ENCODE measurements around the gene DSCAML1. TPM values are rescaled to one million over a fixed set of nuclear protein-coding genes. Genes with fewer than 3 reads are reported as not detected.

Gene DSCAML1
- total RNA-seq, 4 donors from 2014 or later = 0.29 to 29.1 (median 3.4) TPM

GRCh38 chr11:117662671-117663269, 134.2 kb downstream of the DSCAML1 start:
- TF ChIP-seq CTCF (IDR thresholded peaks at IDR 0.05) (no peak), POLR2A (IDR thresholded peaks at IDR 0.05) (no peak)
- no peak for DNase-seq
- Histone ChIP-seq H3K4me3 (no peak overlapping the region), H3K27ac (peak overlapping the region in 1 of 2 donors; percentile 55), H3K4me1 (peaks cover 0 to 21% of the 10 kb centered on the region in 2 donors), H3K27me3 (no peaks in the 10 kb centered on the region), H3K36me3 (no peaks in the 10 kb centered on the region), H3K9me3 (no peaks in the 10 kb centered on the region)
- intact Hi-C loops (cut with DNase I; ENCODE audit: low total_unique reads) = no loop called here

- intact Hi-C loops (cut with DNase I; ENCODE audit: low total_unique reads) = no loop called here
- TF ChIP-seq CTCF (IDR thresholded peaks at IDR 0.05) (no peak), POLR2A (IDR thresholded peaks at IDR 0.05) (no peak)
- peaks cover 0 to 21% of the 10 kb centered on the region in 2 donors for H3K4me1 ChIP-seq
- DNase-seq = no peak
- no peak overlapping the region for H3K4me3 ChIP-seq
- no peaks in the 10 kb centered on the region for H3K36me3 ChIP-seq
- H3K27me3 ChIP-seq = no peaks in the 10 kb centered on the region
- no peak overlapping the region for H3K27ac ChIP-seq
- H3K9me3 ChIP-seq = no peaks in the 10 kb centered on the region
These were observed 134.8 kb downstream of the DSCAML1 start for GRCh38 chr11:117662255-117662654.

GRCh38 chr11:117658809-117659208, 138.2 kb downstream of the DSCAML1 start:
- DNase-seq = no peak
- intact Hi-C loops (cut with DNase I; ENCODE audit: low total_unique reads) = no loop called here
- Histone ChIP-seq H3K27ac (no peak overlapping the region), H3K9me3 (no peaks in the 10 kb centered on the region), H3K27me3 (no peaks in the 10 kb centered on the region), H3K36me3 (no peaks in the 10 kb centered on the region), H3K4me1 (peaks cover 0 to 8% of the 10 kb centered on the region in 2 donors), H3K4me3 (no peak overlapping the region)
- TF ChIP-seq POLR2A (IDR thresholded peaks at IDR 0.05) (no peak), CTCF (IDR thresholded peaks at IDR 0.05) (no peak)

- TF ChIP-seq POLR2A (IDR thresholded peaks at IDR 0.05) = no peak
- no peak for TF ChIP-seq CTCF (IDR thresholded peaks at IDR 0.05)
- Histone ChIP-seq H3K4me3 (no peak overlapping the region), H3K27me3 (no peaks in the 10 kb centered on the region), H3K36me3 (no peaks in the 10 kb centered on the region), H3K4me1 (no peaks in the 10 kb centered on the region), H3K9me3 (no peaks in the 10 kb centered on the region), H3K27ac (no peak overlapping the region)
- intact Hi-C loops (cut with DNase I; ENCODE audit: low total_unique reads) = no loop called here
- DNase-seq = no peak
These were observed 139.2 kb downstream of the DSCAML1 start for GRCh38 chr11:117657794-117658193.

- no peak overlapping the region for H3K4me3 ChIP-seq
- no peaks in the 10 kb centered on the region for H3K27me3 ChIP-seq
- TF ChIP-seq POLR2A (IDR thresholded peaks at IDR 0.05) (no peak), CTCF (IDR thresholded peaks at IDR 0.05) (no peak)
- intact Hi-C loops (cut with DNase I; ENCODE audit: low total_unique reads) = no loop called here
- no peaks in the 10 kb centered on the region for H3K9me3 ChIP-seq
- no peaks in the 10 kb centered on the region for H3K36me3 ChIP-seq
- no peak overlapping the region for H3K27ac ChIP-seq
- no peaks in the 10 kb centered on the region for H3K4me1 ChIP-seq
- no peak for DNase-seq
These were observed 142.4 kb downstream of the DSCAML1 start for GRCh38 chr11:117654281-117655255.

Data from uterus (tissue), 4 donors.